Fibroblast of villous mesenchyme (primary cell): ENCODE measurements around the gene CENPV. TPM values are rescaled to one million over a fixed set of nuclear protein-coding genes. Genes with fewer than 3 reads are reported as not detected.
"Not testable (repeated sequence)": the region's sequence is repeated elsewhere in the genome, so short reads cannot be mapped to it uniquely, and the experiment has no call there.

ENCODE experiments used
- DNase-seq: peaks from one replicate; pipeline ENCODE4 v3.0.0-alpha.2; 2010; ENCODE audit warnings: low read depth
- H3K4me3 ChIP-seq: 2 replicates; pipeline ENCODE4 v1.5.1; 2011; ENCODE audit warnings: low read depth, mild to moderate bottlenecking, low read length
- total RNA-seq: library from RNA; depleted of rRNA; stranded (reverse); fragments of >200 nt; gene quantifications from 2 replicates; pipeline ENCODE4 v1.2.3, GENCODE V29; 2012
- TF ChIP-seq, protein P1 (sequence below): IDR thresholded peaks from 2 replicates; pipeline ENCODE4 v1.5.1; 2012; ENCODE audit warnings: low read depth, mild to moderate bottlenecking, low read length; ENCODE audit not compliant: insufficient read depth

The CENPV gene
- total RNA-seq, 1 donor = 20.3 TPM

DNA sequence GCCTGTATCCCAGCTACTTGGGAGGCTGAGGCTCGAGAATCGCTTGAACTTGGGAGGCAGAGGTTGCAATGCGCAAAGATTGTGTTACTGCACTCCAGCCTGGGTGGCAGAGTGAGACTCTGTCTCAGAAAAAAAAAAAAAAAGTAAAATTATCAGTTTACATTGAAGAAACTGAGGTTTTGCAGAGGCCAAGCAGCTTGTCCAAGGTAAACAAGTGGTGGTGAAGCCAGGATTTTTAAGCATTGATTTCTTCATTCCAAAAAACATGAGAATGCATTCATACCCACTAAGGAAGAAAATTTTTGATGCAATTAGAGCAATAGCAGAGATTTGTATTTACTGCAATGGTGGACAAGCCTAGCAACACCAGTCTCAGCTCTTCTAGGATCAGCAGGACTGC, 52.7 kb downstream of the CENPV start:
- H3K4me3 ChIP-seq = no peak overlapping the region
- TF ChIP-seq, protein P1, sequence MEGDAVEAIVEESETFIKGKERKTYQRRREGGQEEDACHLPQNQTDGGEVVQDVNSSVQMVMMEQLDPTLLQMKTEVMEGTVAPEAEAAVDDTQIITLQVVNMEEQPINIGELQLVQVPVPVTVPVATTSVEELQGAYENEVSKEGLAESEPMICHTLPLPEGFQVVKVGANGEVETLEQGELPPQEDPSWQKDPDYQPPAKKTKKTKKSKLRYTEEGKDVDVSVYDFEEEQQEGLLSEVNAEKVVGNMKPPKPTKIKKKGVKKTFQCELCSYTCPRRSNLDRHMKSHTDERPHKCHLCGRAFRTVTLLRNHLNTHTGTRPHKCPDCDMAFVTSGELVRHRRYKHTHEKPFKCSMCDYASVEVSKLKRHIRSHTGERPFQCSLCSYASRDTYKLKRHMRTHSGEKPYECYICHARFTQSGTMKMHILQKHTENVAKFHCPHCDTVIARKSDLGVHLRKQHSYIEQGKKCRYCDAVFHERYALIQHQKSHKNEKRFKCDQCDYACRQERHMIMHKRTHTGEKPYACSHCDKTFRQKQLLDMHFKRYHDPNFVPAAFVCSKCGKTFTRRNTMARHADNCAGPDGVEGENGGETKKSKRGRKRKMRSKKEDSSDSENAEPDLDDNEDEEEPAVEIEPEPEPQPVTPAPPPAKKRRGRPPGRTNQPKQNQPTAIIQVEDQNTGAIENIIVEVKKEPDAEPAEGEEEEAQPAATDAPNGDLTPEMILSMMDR = no peak
- DNase-seq = no peak

DNA sequence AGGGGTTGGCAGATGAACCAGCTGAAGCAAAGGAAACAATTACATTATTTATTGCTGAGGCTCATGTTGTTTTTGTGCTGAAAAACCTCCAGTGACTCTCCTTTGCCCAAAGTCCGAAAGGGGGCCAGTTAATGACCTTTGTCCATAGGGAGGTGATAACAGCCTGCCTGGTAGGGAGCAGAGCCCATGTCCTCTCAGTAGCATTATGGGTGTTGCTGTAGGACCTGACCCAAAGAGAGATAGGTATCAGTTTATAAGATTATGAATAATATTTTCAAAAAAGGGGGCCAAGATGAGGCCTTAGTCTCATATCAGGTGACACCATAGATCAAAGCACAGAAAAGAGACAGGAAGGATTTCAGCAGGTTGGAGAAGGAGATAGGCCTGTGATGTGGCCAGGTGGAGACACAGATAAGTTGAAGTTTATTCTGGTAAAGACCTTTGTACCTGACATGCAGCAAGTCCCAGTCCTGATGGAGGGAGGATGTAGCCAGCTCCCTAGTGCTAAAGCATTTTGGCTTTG, 55.1 kb downstream of the CENPV start:
- no peak overlapping the region for H3K4me3 ChIP-seq
- TF ChIP-seq, protein P1 = no peak
- no peak for DNase-seq

DNA sequence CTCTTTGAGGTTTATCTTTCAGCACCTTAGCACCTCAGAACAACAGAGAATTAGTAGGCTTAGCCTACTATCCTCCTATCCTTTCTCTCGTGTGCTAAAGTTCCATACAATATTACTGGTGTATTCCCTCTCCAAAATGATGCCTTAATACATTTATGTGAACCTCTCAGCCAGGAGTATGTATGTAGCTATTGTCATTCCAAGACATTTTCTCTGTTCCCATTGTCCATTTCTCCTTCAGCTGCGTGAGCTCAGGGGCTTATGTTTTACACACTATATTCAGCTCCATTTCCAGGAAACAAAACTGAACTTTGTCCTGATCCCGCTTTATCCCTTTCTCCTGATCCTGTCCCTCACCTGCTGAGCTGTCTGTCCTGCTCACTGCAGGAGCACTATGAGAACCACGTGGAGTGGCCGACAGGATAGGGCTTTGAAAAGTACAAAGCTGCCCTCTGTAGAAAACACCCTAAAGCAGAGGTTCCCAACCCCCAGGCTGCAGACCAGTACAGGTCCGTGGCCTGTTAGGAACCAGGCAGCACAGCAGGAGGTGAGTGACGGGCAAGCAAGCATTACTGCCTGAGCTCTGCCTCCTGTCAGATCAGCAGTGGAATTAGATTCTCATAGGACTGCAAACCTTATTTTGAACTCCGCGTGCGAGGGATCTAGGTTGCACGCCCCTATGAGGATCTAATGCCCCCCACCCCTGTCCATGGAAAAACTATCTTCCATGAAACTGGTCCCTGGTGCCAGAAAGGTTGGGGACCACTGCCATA, 55.7 kb downstream of the CENPV start:
- H3K4me3 ChIP-seq = no peak overlapping the region
- DNase-seq = no peak
- TF ChIP-seq, protein P1 = no peak

DNA sequence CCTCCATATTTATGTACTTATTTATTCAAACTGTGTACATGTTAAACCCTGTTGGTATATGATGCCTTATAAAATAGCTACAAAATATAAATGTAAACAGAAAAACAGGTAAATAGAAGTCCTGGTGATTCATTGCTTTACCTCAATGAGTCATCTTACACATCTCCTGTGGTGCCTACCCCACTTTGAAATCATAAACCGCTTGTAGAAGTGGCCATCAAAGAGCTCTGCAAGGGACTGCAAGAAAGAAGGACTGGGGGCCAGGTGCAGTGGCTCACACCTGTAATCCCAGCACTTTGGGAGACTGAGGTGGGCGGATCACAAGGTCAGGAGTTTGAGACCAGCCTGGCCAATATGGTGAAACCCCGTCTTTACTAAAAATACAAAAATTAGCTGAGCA, 57.2 kb downstream of the CENPV start:
- DNase-seq, H3K4me3 ChIP-seq: not testable (repeated sequence)

DNA sequence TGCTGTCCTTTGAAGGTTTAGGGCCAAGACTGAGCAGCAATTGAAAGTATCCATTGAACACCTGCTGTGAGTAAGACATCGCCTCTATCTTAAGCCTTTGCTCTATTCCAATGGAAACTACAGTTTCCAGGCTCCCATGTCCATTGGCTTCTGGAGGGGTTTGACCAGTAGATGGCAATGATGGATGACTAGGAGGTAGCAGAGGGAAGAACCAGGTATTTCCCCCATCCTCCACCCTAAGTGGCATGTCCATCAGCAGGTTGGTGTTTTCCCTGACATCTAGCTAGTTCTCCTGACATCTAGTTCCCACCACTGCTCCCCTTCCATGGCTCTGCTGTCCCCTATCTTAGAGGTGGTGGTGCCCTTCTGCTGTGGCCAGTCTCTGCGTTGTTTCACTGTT, 58.7 kb downstream of the CENPV start:
- TF ChIP-seq, protein P1 = no peak
- no peak for DNase-seq
- no peak overlapping the region for H3K4me3 ChIP-seq

DNA sequence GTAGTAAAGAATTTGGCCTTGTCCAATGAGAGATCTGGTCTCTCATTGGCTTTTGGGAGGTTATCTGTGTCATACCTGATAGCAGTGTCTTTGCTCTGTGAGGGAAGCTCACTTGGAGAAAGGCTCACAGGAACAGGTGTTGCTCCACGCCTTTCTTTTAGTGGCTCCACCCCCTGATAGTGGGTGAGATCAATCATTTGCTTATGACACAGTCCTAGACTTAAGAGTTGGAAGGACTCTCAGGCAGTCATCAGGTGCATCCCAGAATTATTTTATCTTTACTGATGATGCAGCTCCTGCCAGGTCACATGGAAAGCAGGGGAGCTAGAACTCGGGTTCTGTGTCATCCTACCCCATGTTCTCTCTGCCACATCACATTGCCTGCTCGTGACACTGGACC, 59.3 kb downstream of the CENPV start:
- TF ChIP-seq, protein P1 = no peak
- H3K4me3 ChIP-seq = no peak overlapping the region
- DNase-seq = no peak

Other genes starting within 250 kb of the CENPV start
- gene NCOR1, start 137.9 kb downstream of the CENPV start, total RNA-seq = 82.1 and 83.3 TPM in 2 replicates
- gene PIGL, start 136.3 kb downstream of the CENPV start, total RNA-seq = 14.7 and 19.6 TPM in 2 replicates
- gene UBB, start 27.6 kb upstream of the CENPV start, total RNA-seq = 1,346 and 1,383 TPM in 2 replicates
- gene TRPV2, start 62.1 kb upstream of the CENPV start, total RNA-seq = 53.5 and 106 TPM in 2 replicates
- 0.32 and 2.6 TPM in 2 replicates for gene LRRC75A, start 138.7 kb upstream of the CENPV start, total RNA-seq
- 3.9 and 5.2 TPM in 2 replicates for gene ZNF287, start 215.7 kb upstream of the CENPV start, total RNA-seq